Stimulated activated CD4-positive, alpha-beta T cell treated with anti-CD3 and anti-CD28 coated beads, Interleukin-15, amount 100 ng/mL, for 1 hour (primary cell): Measurements from ENCODE around the gene MALSU1.

ENCODE experiments used
- DNase-seq, 2 donors: peaks; one replicate each; pipeline ENCODE4 v3.0.0-alpha.2; 2020; ENCODE audit warnings: low read depth in 1 of 2, low spot score in 1 of 2

The MALSU1 gene

DNA sequence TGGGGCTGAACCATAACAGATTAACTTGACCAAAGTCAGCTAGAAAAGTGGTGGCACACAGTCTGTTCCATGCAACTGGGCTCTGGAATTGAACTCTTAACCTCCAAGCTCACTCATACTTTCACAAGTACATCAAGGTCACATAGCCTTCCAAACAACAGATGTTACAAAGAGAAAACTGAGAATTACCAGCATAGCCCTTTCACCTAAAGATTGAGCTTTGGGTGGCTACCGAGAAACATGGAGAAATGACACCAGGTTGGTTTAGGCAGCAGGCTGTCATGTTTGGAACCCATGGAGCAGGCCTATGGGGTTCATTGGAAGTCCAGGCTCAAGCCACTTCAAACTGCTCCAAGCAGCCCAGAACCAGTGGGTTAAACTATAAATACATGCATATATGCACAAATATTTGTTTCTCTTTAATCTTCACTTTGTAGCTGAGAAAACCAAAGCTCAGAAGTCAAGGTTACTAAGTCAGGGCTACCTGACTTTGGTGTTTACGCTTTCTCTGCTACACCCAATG, 59.1 kb downstream of the MALSU1 start:
- no peak for DNase-seq
